ENCODE results near the gene ADORA2A.

GRCh38 chr22:24414523-24414922, 12.9 kb upstream of the ADORA2A start:
- no peak for TF ChIP-seq POLR2AphosphoS5 (IDR thresholded peaks at IDR 0.05)
- TF ChIP-seq CTCF (IDR thresholded peaks at IDR 0.05), result no peak

Measured in breast epithelium (tissue), 3 donors.